Measurements from ENCODE around the gene CLK2. TPM values are rescaled to one million over a fixed set of nuclear protein-coding genes. Genes with fewer than 3 reads are reported as not detected.
A peak's percentile ranks its signal among the peaks of the same experiment; 100 is the strongest.

CLK2 gene
- total and polyA plus RNA-seq, 2 donors (not counting 3 experiments of a cell fraction or from before 2014, with no cell fraction given), result 69.1 to 80.9 TPM

- Histone ChIP-seq H3K9me1 (replicated peaks; ENCODE audit: control insufficient read depth, extremely low read depth, insufficient read depth, low read length) (no peaks in the 10 kb centered on the region), H3K9ac (replicated peaks; ENCODE audit: extremely low read depth, insufficient read depth, low read length) (no peak overlapping the region), H3K4me3 (replicated peaks in 1 of 3; ENCODE audit: insufficient read depth in 1 of 3, low read depth in 1 of 3, low read length in 3 of 3) (no peak overlapping the region), H3K4me1 (ENCODE audit: control insufficient read depth, extremely low read depth, insufficient read depth, low read length) (peaks cover 34% of the 10 kb centered on the region), H3K4me2 (ENCODE audit: insufficient read depth, low read length) (no peak overlapping the region), H4K20me1 (replicated peaks; ENCODE audit: control insufficient read depth, extremely low read depth, insufficient read depth, low read length) (no peaks in the 10 kb centered on the region), H3K9me3 (replicated peaks; ENCODE audit: control insufficient read depth, insufficient read depth, low read length) (no peaks in the 10 kb centered on the region), H3K36me3 (ENCODE audit: control insufficient read depth in 2 of 2, extremely low read depth in 1 of 2, insufficient read depth in 2 of 2, low read length in 2 of 2) (peaks cover 23% of the 10 kb centered on the region in 2 experiments), H3K27me3 (ENCODE audit: control insufficient read depth in 2 of 2, insufficient read depth in 2 of 2, low read length in 2 of 2) (no peaks in the 10 kb centered on the region), H2AFZ (ENCODE audit: low read depth, low read length) (no peak overlapping the region), H3K27ac (ENCODE audit: insufficient read depth, low read depth, low read length) (no peak overlapping the region), H3K79me2 (ENCODE audit: control insufficient read depth, insufficient read depth, low read length) (peaks cover 5% of the 10 kb centered on the region)
- dilution Hi-C loops (cut with MboI; ENCODE audit: extremely low pct_ligation_motif_present, low sequenced_read_pairs) (no loop called here), intact Hi-C loops (cut with micrococcal nuclease) (no loop called here)
- no TSS peak for BruUV-seq (replicated peaks)
- CTCF ChIA-PET, result interaction anchor here (7.2 kb wide), 1 partner anchor 69 kb away, joined by 115 read pairs; no protein-coding TSS in a partner anchor
- FAIRE-seq, result no peak
- TF ChIP-seq MAX (IDR thresholded peaks at IDR 0.05; ENCODE audit: insufficient read depth, insufficient read length), result no peak
- TF ChIP-seq POLR2A (IDR thresholded peaks at IDR 0.05; ENCODE audit: low read depth, low read length), result peak; percentile 35
- POLR2A ChIA-PET, result no interaction called here
- no peak for DNase-seq (ENCODE audit: low read depth, low spot score)
Observed at GRCh38 chr1:155319536-155319935, 46.2 kb upstream of the CLK2 start.

DNA sequence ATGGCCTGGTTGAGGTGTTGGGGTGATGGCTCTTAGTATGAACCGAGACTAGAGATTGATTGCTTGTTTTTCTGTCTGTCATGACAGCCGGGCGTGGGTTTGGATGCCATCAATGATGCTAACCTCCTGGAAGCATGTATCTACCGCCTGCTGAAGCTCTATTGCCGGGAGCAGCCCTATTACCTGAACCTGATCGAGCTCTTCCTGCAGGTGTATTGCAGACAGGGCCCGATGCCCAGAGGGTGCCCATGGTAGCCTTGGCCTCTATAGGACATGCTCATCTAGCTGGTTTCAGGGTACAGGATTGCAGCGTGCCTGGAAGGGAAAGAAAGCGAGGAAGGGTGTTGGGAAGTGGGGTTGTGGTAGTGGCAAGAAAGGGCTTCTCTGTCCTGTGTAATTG, 44.8 kb upstream of the CLK2 start:
- no peak overlapping the region for H3K27ac ChIP-seq (ENCODE audit: insufficient read depth, low read depth, low read length)
- no peak overlapping the region for H3K4me2 ChIP-seq (ENCODE audit: insufficient read depth, low read length)
- TF ChIP-seq FOS (IDR thresholded peaks at IDR 0.05; ENCODE audit: borderline replicate concordance, insufficient read depth, low read length) (no peak), MAX (IDR thresholded peaks at IDR 0.05; ENCODE audit: insufficient read depth, insufficient read length) (no peak), JUN (IDR thresholded peaks at IDR 0.05; ENCODE audit: borderline replicate concordance, insufficient read depth, insufficient read length, low read depth) (no peak), GATA2 (IDR thresholded peaks at IDR 0.05; ENCODE audit: insufficient read depth, insufficient read length, low read depth, low read length) (no peak), MYC (IDR thresholded peaks at IDR 0.05; ENCODE audit: low read depth, low read length) (no peak), POLR2AphosphoS5 (IDR thresholded peaks at IDR 0.05; ENCODE audit: insufficient read depth, low read depth, low read length) (no peak)
- H3K9me3 ChIP-seq (replicated peaks; ENCODE audit: control insufficient read depth, insufficient read depth, low read length), result no peaks in the 10 kb centered on the region
- H3K9me1 ChIP-seq (replicated peaks; ENCODE audit: control insufficient read depth, extremely low read depth, insufficient read depth, low read length), result no peaks in the 10 kb centered on the region
- FAIRE-seq (no peak), DNase-seq (ENCODE audit: low read depth, low spot score) (no peak)
- no peaks in the 10 kb centered on the region for H4K20me1 ChIP-seq (replicated peaks; ENCODE audit: control insufficient read depth, extremely low read depth, insufficient read depth, low read length)
- CTCF ChIA-PET, result interaction anchor here (0.8 to 1.0 kb wide), 2 partner anchors 40 to 67 kb away, joined by 3 read pairs; no protein-coding TSS in a partner anchor
- H3K4me3 ChIP-seq (replicated peaks in 1 of 3; ENCODE audit: insufficient read depth in 1 of 3, low read depth in 1 of 3, low read length in 3 of 3), result no peak overlapping the region
- no TSS peak for BruUV-seq (replicated peaks)
- no peak overlapping the region for H2AFZ ChIP-seq (ENCODE audit: low read depth, low read length)
- POLR2A ChIA-PET, result interaction anchor here (0.6 kb wide), 1 partner anchor 242 kb away, joined by 3 read pairs; no protein-coding TSS in a partner anchor
- H3K79me2 ChIP-seq (ENCODE audit: control insufficient read depth, insufficient read depth, low read length), result peaks cover 13% of the 10 kb centered on the region
- peaks cover 31% of the 10 kb centered on the region for H3K4me1 ChIP-seq (ENCODE audit: control insufficient read depth, extremely low read depth, insufficient read depth, low read length)
- intact Hi-C loops (cut with micrococcal nuclease) (no loop called here), dilution Hi-C loops (cut with MboI; ENCODE audit: extremely low pct_ligation_motif_present, low sequenced_read_pairs) (no loop called here)
- H3K9ac ChIP-seq (replicated peaks; ENCODE audit: extremely low read depth, insufficient read depth, low read length), result no peak overlapping the region
- peaks cover 29 to 30% of the 10 kb centered on the region in 2 experiments for H3K36me3 ChIP-seq (ENCODE audit: control insufficient read depth in 2 of 2, extremely low read depth in 1 of 2, insufficient read depth in 2 of 2, low read length in 2 of 2)
- H3K27me3 ChIP-seq (ENCODE audit: control insufficient read depth in 2 of 2, insufficient read depth in 2 of 2, low read length in 2 of 2), result no peaks in the 10 kb centered on the region

Data from endothelial cell of umbilical vein (primary cell).